Heart left ventricle (tissue), 16 donors: Measurements from ENCODE around the gene TMEM52. TPM values are rescaled to one million over a fixed set of nuclear protein-coding genes. Genes with fewer than 3 reads are reported as not detected.
A peak's percentile ranks its signal among the peaks of the same experiment; 100 is the strongest.

Experiments
- ATAC-seq, 4 donors: fragments of 200-7000 bp; cut with Tn5 transposase; one replicate each; pipeline ENCODE4 v1.9.1; 2020 to 2022; ENCODE audit warnings: moderate library complexity in 4 of 4, mild to moderate bottlenecking in 3 of 4, moderate number of reproducible peaks in 1 of 4
- DNase-seq, 5 donors: peaks; one replicate each; pipeline ENCODE4 v3.0.0-alpha.2; 2020
- H3K27ac ChIP-seq, 12 donors: fragments of 200-600 bp; sonication (generic) in 4 of 12; one replicate each; pipeline versions ENCODE4 v1.5.0 to v1.8.0; 2016 to 2022; ENCODE audit warnings: mild to moderate bottlenecking in 2 of 12
- H3K27me3 ChIP-seq, 9 donors: fragments of 200-600 bp; sonication (generic) in 2 of 9; one replicate each; pipeline versions ENCODE4 v1.5.1 to v1.8.0; 2016 to 2022; ENCODE audit warnings: mild to moderate bottlenecking in 3 of 9
- H3K36me3 ChIP-seq, 9 donors: fragments of 200-600 bp; sonication (generic) in 2 of 9; one replicate each; pipeline versions ENCODE4 v1.5.0 to v1.8.0; 2018 to 2022; ENCODE audit warnings: mild to moderate bottlenecking in 2 of 9
- H3K4me1 ChIP-seq, 12 donors: fragments of 200-600 bp; sonication (generic) in 4 of 12; one replicate each; pipeline versions ENCODE4 v1.5.0 to v1.8.0; 2016 to 2022; ENCODE audit warnings: mild to moderate bottlenecking in 3 of 12
- H3K4me3 ChIP-seq, 12 donors: fragments of 200-600 bp; sonication (generic) in 4 of 12; one replicate each; pipeline versions ENCODE4 v1.5.0 to v1.8.0; 2017 to 2022; ENCODE audit warnings: mild to moderate bottlenecking in 9 of 12, moderate library complexity in 4 of 12
- H3K9me3 ChIP-seq, 12 donors: fragments of 200-600 bp; sonication (generic) in 4 of 12; one replicate each; pipeline versions ENCODE4 v1.5.0 to v1.8.0; 2016 to 2022; ENCODE audit warnings: mild to moderate bottlenecking in 1 of 12
- POLR2A ChIP-seq, 2 donors: fragments of 450-650 bp; IDR thresholded peaks; one replicate each; pipeline ENCODE4 v1.6.1; 2017; ENCODE audit warnings: antibody characterized with exemption in 2 of 2, mild to moderate bottlenecking in 2 of 2, moderate library complexity in 2 of 2
- WGBS, 4 donors: extraction: QIAGEN DNeasy Blood & Tissue Kit in 2 of 4; methylation state at CpG; one replicate each; pipeline versions ENCODE4 v1.1.5 to v1.1.7; 2013 to 2018; 5-methylcytosine and 5-hydroxymethylcytosine counted together
- intact Hi-C, 10 donors: fragments of 100-400 bp; cut with DNase I; formaldehyde crosslinking; loops; one replicate each; pipeline versions ENCODE4 v1.11.1 to v1.14.2; 2022
- polyA plus RNA-seq, 2 donors: library from polyadenylated mRNA; stranded (reverse); fragments of 200-250 nt; gene quantifications; one replicate each; pipeline ENCODE4 v1.2.3, GENCODE V29; 2013
- total RNA-seq, 9 donors: library from RNA; depleted of rRNA in 2 of 9; stranded (reverse); fragments of >200 nt in 2 of 9; fragmentation: NEBNext Ultra II Directional in 3 of 9; extraction: Animal tissue kit (Norgen Biotek cat#: 25700) in 3 of 9; gene quantifications; one replicate each; pipeline versions ENCODE4 v1.1.0 to v1.2.4, GENCODE V29; 2016 to 2023
- TF ChIP-seq, protein P1 (sequence below), 12 donors: fragments of 200-600 bp; sonication (generic) in 4 of 12; IDR thresholded peaks; one replicate each; pipeline versions ENCODE4 v1.5.0 to v1.8.0; 2018 to 2022; ENCODE audit warnings: antibody characterized with exemption in 12 of 12, mild to moderate bottlenecking in 5 of 12
- donor health status: ischemic (EF 13 %, LVEDD 7.1; RV severe dilation, severe dysfunction).
- donor health status: healthy with polysubstance abuse.
- donor health status: DM: no; HTN: yes; CAD: no.
- donor health status: DM: no; HTN: no; CAD: no.
- donor health status: ischemic (EF 25% LVEDD 6.9; RV normal size, moderate dysfunction).
- donor health status: ischemic (EF 25% LVEDD 5.7; RV mildly dilated, moderate dysfunction).
- donor health status: healthy.
- donor health status: DM: yes; HTN: yes; CAD: no.
- donor health status: ischemic (EF 35%, LVEDD 5.7; RV mildly dilated, moderate dysfunction).
- donor health status: nonischemic (EF 11% LVEDD 7.7; RV severe dilation, severe dysfunction).
- donor health status: DM: yes; HTN: yes; CAD: no.
- donor health status: PGD.
- donor health status: ischemic (EF 29% LVEDD 5.4; RV normal size, mild dysfunction).
- donor health status: nonischemic (EF 23%, LVEDD 6.1; RV moderate dilation, normal function).

The TMEM52 gene
- total and polyA plus RNA-seq, 11 donors = 0.35 to 7.9 (median 1.1) TPM

DNA sequence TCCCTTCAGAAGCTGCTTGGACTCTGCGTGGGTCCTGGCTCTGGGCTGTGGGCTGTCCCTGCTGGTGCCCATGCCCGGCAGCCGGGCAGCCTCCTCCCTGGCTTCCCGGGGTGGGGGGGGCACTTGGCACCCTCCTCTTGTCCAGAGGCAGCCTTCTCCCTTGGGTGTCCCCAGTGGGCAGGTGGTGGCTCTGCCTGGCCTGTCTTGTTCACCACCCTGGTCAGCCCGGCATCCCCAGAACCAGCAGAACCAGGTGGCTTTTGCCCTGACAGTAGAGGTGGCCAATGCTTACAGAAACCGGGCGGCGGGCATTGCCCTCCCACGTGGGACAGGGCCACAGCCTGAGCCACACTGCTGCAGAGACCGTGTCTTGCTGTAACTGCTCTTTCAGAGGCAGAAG, 46.5 kb upstream of the TMEM52 start:
- 71 to 84% (median 78%) methylated on average over 9 to 10 of the region's 10 CpGs for WGBS, 4 donors
- intact Hi-C loops = no loop called here
- Histone ChIP-seq H3K36me3 (no peaks in the 10 kb centered on the region), H3K9me3 (no peaks in the 10 kb centered on the region), H3K27ac (no peak overlapping the region), H3K4me3 (no peak overlapping the region), H3K4me1 (peaks cover 0 to under 1% (median 0%) of the 10 kb centered on the region in 12 donors), H3K27me3 (peaks cover 0 to 60% (median 25%) of the 10 kb centered on the region in 9 donors)
- no peak for ATAC-seq
- peak in 1 of 5 donors; percentile 18 for DNase-seq
- TF ChIP-seq POLR2A (IDR thresholded peaks at IDR 0.05) = no peak
- TF ChIP-seq, protein P1, sequence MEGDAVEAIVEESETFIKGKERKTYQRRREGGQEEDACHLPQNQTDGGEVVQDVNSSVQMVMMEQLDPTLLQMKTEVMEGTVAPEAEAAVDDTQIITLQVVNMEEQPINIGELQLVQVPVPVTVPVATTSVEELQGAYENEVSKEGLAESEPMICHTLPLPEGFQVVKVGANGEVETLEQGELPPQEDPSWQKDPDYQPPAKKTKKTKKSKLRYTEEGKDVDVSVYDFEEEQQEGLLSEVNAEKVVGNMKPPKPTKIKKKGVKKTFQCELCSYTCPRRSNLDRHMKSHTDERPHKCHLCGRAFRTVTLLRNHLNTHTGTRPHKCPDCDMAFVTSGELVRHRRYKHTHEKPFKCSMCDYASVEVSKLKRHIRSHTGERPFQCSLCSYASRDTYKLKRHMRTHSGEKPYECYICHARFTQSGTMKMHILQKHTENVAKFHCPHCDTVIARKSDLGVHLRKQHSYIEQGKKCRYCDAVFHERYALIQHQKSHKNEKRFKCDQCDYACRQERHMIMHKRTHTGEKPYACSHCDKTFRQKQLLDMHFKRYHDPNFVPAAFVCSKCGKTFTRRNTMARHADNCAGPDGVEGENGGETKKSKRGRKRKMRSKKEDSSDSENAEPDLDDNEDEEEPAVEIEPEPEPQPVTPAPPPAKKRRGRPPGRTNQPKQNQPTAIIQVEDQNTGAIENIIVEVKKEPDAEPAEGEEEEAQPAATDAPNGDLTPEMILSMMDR (IDR thresholded peaks at IDR 0.05) = no peak

DNA sequence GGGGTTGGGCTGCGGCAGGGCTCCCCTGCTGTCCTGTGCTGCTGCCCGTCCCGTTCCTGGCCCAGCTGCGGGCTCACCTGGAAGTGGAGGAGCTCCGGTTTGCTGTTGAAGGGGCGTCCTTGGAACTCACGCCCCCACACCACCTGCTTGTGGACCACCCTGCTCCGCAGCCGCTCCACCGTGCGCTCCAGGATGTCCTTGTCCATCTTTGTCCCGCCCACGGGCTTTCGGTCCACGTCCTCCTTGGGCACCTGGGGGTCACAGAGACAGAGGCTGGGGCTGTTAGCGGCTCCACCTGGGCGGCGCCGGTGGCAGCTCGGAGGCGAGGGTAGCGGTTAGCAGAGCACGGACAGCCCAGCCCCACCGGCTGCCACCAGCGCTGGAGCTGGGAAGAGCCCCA, 45.7 kb upstream of the TMEM52 start:
- H3K4me1 ChIP-seq = peaks cover 0 to 8% (median 5%) of the 10 kb centered on the region in 12 donors
- H3K27me3 ChIP-seq = peaks cover 0 to 65% (median 25%) of the 10 kb centered on the region in 9 donors
- intact Hi-C loops = loop anchor here in 1 of 10 donors (5.0 kb wide), 1 partner anchor 77 kb away; no protein-coding TSS in a partner anchor
- TF ChIP-seq POLR2A (IDR thresholded peaks at IDR 0.05) = no peak
- TF ChIP-seq, protein P1 (IDR thresholded peaks at IDR 0.05) = no peak
- 67 to 79% (median 76%) methylated on average over 15 to 25 of the region's 25 CpGs for WGBS, 4 donors
- H3K4me3 ChIP-seq = no peak overlapping the region
- H3K36me3 ChIP-seq = no peaks in the 10 kb centered on the region
- ATAC-seq (no peak), DNase-seq (no peak)
- no peaks in the 10 kb centered on the region for H3K9me3 ChIP-seq
- no peak overlapping the region for H3K27ac ChIP-seq

DNA sequence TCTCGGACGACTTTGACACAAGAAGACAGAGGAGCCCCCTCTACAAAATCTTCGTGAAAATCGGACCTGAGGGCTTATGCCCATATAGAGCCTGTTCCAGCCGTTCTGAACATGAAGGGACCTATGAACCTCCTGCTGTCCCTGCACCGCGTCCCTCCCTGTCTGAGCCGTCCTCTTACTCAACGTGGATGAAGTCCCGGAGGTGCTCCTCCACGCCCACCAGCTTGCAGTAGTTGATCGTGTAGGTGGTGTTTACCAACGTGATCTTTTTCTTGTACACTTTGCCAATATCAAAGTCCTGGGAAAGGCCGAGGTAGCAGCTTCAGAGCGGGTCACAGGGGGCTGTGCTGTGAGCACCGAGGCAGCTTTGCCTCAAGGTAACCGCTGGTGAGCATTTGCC, 44.5 kb upstream of the TMEM52 start:
- Histone ChIP-seq H3K27me3 (peaks cover 0 to 65% (median 29%) of the 10 kb centered on the region in 9 donors), H3K36me3 (no peaks in the 10 kb centered on the region), H3K27ac (no peak overlapping the region), H3K4me1 (peaks cover 0 to 12% (median 7%) of the 10 kb centered on the region in 12 donors), H3K4me3 (no peak overlapping the region), H3K9me3 (no peaks in the 10 kb centered on the region)
- no peak for TF ChIP-seq POLR2A (IDR thresholded peaks at IDR 0.05)
- TF ChIP-seq, protein P1 (IDR thresholded peaks at IDR 0.05) = no peak
- no peak for DNase-seq
- intact Hi-C loops = loop anchor here in 1 of 10 donors (5.0 kb wide), 1 partner anchor 79 kb away; no protein-coding TSS in a partner anchor
- 80 to 88% (median 85%) methylated on average over 17 of the region's 17 CpGs for WGBS, 4 donors
- ATAC-seq = no peak

DNA sequence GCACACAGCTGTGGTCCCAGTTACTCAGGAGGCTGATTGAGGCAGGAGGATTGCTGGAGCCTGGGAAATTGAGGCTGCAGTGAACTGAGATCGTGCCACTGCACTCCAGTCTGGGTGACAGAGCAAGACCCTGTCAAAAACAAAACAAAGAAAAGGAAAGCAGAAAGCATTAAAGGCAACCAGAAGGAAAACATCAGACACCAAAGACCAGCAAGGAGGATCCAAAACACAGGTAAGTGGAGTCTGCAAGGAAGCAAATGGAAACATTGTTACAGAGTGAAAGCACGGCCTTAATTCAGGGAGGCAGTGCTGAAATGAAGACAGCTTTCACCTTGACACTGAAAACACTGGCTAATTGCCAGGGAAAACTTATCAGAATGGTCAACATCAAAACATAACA, 43.7 kb upstream of the TMEM52 start:
- Histone ChIP-seq H3K4me1 (peaks cover 0 to 12% (median 7%) of the 10 kb centered on the region in 12 donors), H3K27ac (no peak overlapping the region), H3K9me3 (no peaks in the 10 kb centered on the region), H3K4me3 (no peak overlapping the region), H3K36me3 (no peaks in the 10 kb centered on the region), H3K27me3 (peaks cover 0 to 70% (median 29%) of the 10 kb centered on the region in 9 donors)
- WGBS, 4 donors = 74 to 80% (median 77%) methylated on average over 2 of the region's 2 CpGs
- DNase-seq = no peak
- TF ChIP-seq, protein P1 (IDR thresholded peaks at IDR 0.05) = no peak
- TF ChIP-seq POLR2A (IDR thresholded peaks at IDR 0.05) = no peak
- no peak for ATAC-seq
- intact Hi-C loops = loop anchor here in 1 of 10 donors (5.0 kb wide), 1 partner anchor 80 kb away; no protein-coding TSS in a partner anchor
